SK-N-MC (cell line): Measurements from ENCODE around the gene PCSK5.

Source experiments
- EZH2 ChIP-seq: fragments of 200-600 bp; sonication (generic); IDR thresholded peaks from one replicate; pipeline ENCODE4 v1.6.1; 2017; ENCODE audit warnings: antibody characterized with exemption
- FOXP2 ChIP-seq: optimal IDR thresholded peaks from 2 replicates; pipeline ENCODE3; 2011; ENCODE audit warnings: mild to moderate bottlenecking, moderate library complexity; ENCODE audit not compliant: insufficient read depth; ENCODE audit errors: extremely low read length, control extremely low read depth
- POLR2AphosphoS5 ChIP-seq: IDR thresholded peaks from 2 replicates; pipeline ENCODE4 v1.6.1; 2012; ENCODE audit warnings: mild to moderate bottlenecking, low read depth, low read length, borderline replicate concordance

- TF ChIP-seq EZH2 (no peak), POLR2AphosphoS5 (no peak), FOXP2 (no peak)
These were observed 50.6 kb downstream of the PCSK5 start for GRCh38 chr9:75941066-75941465.
